GM23248 (cell line): Measurements from ENCODE around the gene ZNF69. TPM values are rescaled to one million over a fixed set of nuclear protein-coding genes. Genes with fewer than 3 reads are reported as not detected.
"Not testable (repeated sequence)": the region's sequence is repeated elsewhere in the genome, so short reads cannot be mapped to it uniquely, and the experiment has no call there.

Experiments used
- DNase-seq: peaks from one replicate; pipeline ENCODE4 v3.0.0-alpha.2; 2015
- H2AFZ ChIP-seq: fragments of 200-600 bp; sonication (generic); 2 replicates; pipeline ENCODE4 v1.6.1; 2016; ENCODE audit warnings: antibody characterized with exemption
- H3F3A ChIP-seq: fragments of 200-600 bp; sonication (generic); 2 replicates; pipeline ENCODE4 v1.6.1; 2016; ENCODE audit warnings: mild to moderate bottlenecking, antibody characterized with exemption, mixed run types; ENCODE audit not compliant: insufficient read depth
- H3K27ac ChIP-seq: fragments of 200-600 bp; sonication (generic); 2 replicates; pipeline ENCODE4 v1.5.1; 2016; ENCODE audit warnings: mild to moderate bottlenecking
- H3K27me3 ChIP-seq: fragments of 200-600 bp; sonication (generic); replicated peaks from 2 replicates; pipeline ENCODE4 v1.6.1; 2016; ENCODE audit warnings: mild to moderate bottlenecking; ENCODE audit not compliant: insufficient read depth
- H3K36me3 ChIP-seq: fragments of 200-600 bp; sonication (generic); 2 replicates; pipeline ENCODE4 v1.6.1; 2016; ENCODE audit warnings: low read depth, mild to moderate bottlenecking
- H3K4me1 ChIP-seq: fragments of 200-600 bp; sonication (generic); 2 replicates; pipeline ENCODE4 v1.6.1; 2016; ENCODE audit warnings: mild to moderate bottlenecking; ENCODE audit not compliant: insufficient read depth
- H3K4me2 ChIP-seq: fragments of 200-600 bp; sonication (generic); one replicate; pipeline ENCODE4 v1.6.1; 2016; ENCODE audit warnings: mild to moderate bottlenecking; ENCODE audit not compliant: unreplicated experiment
- H3K4me3 ChIP-seq: fragments of 200-600 bp; sonication (generic); 2 replicates; pipeline ENCODE4 v1.5.1; 2016; ENCODE audit warnings: mild to moderate bottlenecking
- H3K79me2 ChIP-seq: fragments of 200-600 bp; sonication (generic); 2 replicates; pipeline ENCODE4 v1.6.1; 2016; ENCODE audit warnings: mild to moderate bottlenecking; ENCODE audit not compliant: insufficient read depth
- H3K9ac ChIP-seq: fragments of 200-600 bp; sonication (generic); 2 replicates; pipeline ENCODE4 v1.6.1; 2016; ENCODE audit warnings: mild to moderate bottlenecking
- H3K9me2 ChIP-seq: fragments of 200-600 bp; sonication (generic); 2 replicates; pipeline ENCODE4 v1.6.1; 2016; ENCODE audit warnings: mixed run types, mild to moderate bottlenecking, moderate library complexity; ENCODE audit not compliant: insufficient read depth
- H3K9me3 ChIP-seq: fragments of 200-600 bp; sonication (generic); one replicate; pipeline ENCODE4 v1.6.1; 2017; ENCODE audit warnings: low read depth
- H4K20me1 ChIP-seq: fragments of 200-600 bp; sonication (generic); 2 replicates; pipeline ENCODE4 v1.6.0; 2016; ENCODE audit not compliant: insufficient read depth
- EZH2 ChIP-seq: fragments of 200-600 bp; sonication (generic); IDR thresholded peaks from 2 replicates; pipeline ENCODE4 v1.6.1; 2018; ENCODE audit warnings: antibody characterized with exemption, mild to moderate bottlenecking; ENCODE audit not compliant: insufficient read depth, poor library complexity, severe bottlenecking
- EZH2phosphoT487 ChIP-seq: fragments of 200-600 bp; sonication (generic); IDR thresholded peaks from 2 replicates; pipeline ENCODE4 v1.6.1; 2018; ENCODE audit warnings: antibody characterized with exemption, moderate library complexity, mild to moderate bottlenecking, low read depth; ENCODE audit not compliant: insufficient read depth
- WGBS, 2 experiments: methylation state at CpG; one replicate each; pipeline ENCODE4 v1.1.6; 2015 to 2017; ENCODE audit warnings: low lambda C conversion rate in 2 of 2, low coverage in 1 of 2; ENCODE audit errors: missing lambda C conversion rate in 2 of 2; 5-methylcytosine and 5-hydroxymethylcytosine counted together
- in situ Hi-C: fragments of 300-500 bp; cut with MboI; formaldehyde crosslinking; loops from 2 replicates; pipeline ENCODE4 v1.15.0; 2020
- polyA plus RNA-seq: library from polyadenylated mRNA; unstranded; fragments of >200 nt; fragmentation: Nextera tagmentation; extraction: Ambion mirVana; gene quantifications from 2 replicates; pipeline ENCODE4 v1.2.1, GENCODE V29; 2016
- total RNA-seq: library from RNA; depleted of rRNA; stranded (reverse); fragments of >200 nt; shearing (Covaris generic); gene quantifications from 2 replicates; pipeline ENCODE4 v1.2.3, GENCODE V29; 2014

The ZNF69 gene
- total and polyA plus RNA-seq, 2 experiments from 2014 or later: 5.3 to 6.8 TPM

DNA sequence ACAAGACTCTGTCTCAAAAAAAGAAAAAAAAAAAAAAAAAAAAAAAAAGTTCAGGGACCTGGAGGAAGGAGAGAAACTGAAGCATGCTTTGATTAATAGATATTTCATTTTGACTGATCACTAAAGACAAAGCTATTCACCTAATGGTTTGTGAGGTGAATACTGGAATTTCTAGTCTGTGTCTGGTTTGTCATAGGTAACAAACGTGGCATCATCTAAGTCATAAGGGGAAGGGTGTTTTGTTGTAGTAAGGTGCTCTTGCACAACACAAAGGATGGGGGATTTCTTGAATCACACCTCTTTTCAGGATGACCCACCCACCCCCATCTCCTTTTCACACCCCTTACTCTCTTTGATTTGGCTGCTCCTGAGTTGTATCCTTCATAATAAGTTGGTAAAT is 13.8 kb upstream of the ZNF69 start:
- H3K4me1 ChIP-seq: no peaks in the 10 kb centered on the region
- WGBS, 2 experiments: 100% methylated on average over 1 of the region's 1 CpG
- peaks cover 3% of the 10 kb centered on the region for H3K9me3 ChIP-seq
- no peak overlapping the region for H3K27ac ChIP-seq
- TF ChIP-seq EZH2 (no peak), EZH2phosphoT487 (no peak)
- no peak overlapping the region for H3K4me2 ChIP-seq
- peaks cover 12% of the 10 kb centered on the region for H3K36me3 ChIP-seq
- no peak overlapping the region for H3K9ac ChIP-seq
- no peaks in the 10 kb centered on the region for H3K79me2 ChIP-seq
- no peaks in the 10 kb centered on the region for H3K27me3 ChIP-seq
- H3K9me2 ChIP-seq: no peaks in the 10 kb centered on the region
- in situ Hi-C loops: no loop called here
- H2AFZ ChIP-seq: no peak overlapping the region
- H3F3A ChIP-seq: no peaks in the 10 kb centered on the region
- no peak overlapping the region for H3K4me3 ChIP-seq
- DNase-seq: no peak
- no peaks in the 10 kb centered on the region for H4K20me1 ChIP-seq

GRCh38 chr19:11879687-11880266 is 7.8 kb upstream of the ZNF69 start:
- H3K4me1 ChIP-seq, H3K27ac ChIP-seq, H3K36me3 ChIP-seq, H3K4me3 ChIP-seq, H3K27me3 ChIP-seq, H3K79me2 ChIP-seq, H3K9ac ChIP-seq, in situ Hi-C loops, H3F3A ChIP-seq, H3K9me2 ChIP-seq, H3K4me2 ChIP-seq, H4K20me1 ChIP-seq, H2AFZ ChIP-seq, H3K9me3 ChIP-seq: not testable (repeated sequence)
- WGBS, 2 experiments: 57 to 58% methylated on average over 16 of the region's 16 CpGs
- DNase-seq: peak; percentile 41

- no peak overlapping the region for H3K4me2 ChIP-seq
- no peak for DNase-seq
- no peak overlapping the region for H3K27ac ChIP-seq
- no peak overlapping the region for H3K4me3 ChIP-seq
- H3F3A ChIP-seq: no peaks in the 10 kb centered on the region
- no peaks in the 10 kb centered on the region for H3K9me2 ChIP-seq
- H3K27me3 ChIP-seq: no peaks in the 10 kb centered on the region
- H3K9ac ChIP-seq: no peak overlapping the region
- TF ChIP-seq EZH2 (no peak), EZH2phosphoT487 (no peak)
- H2AFZ ChIP-seq: no peak overlapping the region
- in situ Hi-C loops: no loop called here
- no peaks in the 10 kb centered on the region for H3K79me2 ChIP-seq
- H3K36me3 ChIP-seq: no peaks in the 10 kb centered on the region
- 68 to 71% methylated on average over 12 of the region's 12 CpGs for WGBS, 2 experiments
- no peaks in the 10 kb centered on the region for H4K20me1 ChIP-seq
- no peaks in the 10 kb centered on the region for H3K9me3 ChIP-seq
- H3K4me1 ChIP-seq: no peaks in the 10 kb centered on the region
Measured at GRCh38 chr19:11880598-11880997, 7.0 kb upstream of the ZNF69 start.

GRCh38 chr19:11881151-11881800 is 6.3 kb upstream of the ZNF69 start:
- 7 to 9% methylated on average over 10 of the region's 10 CpGs for WGBS, 2 experiments
- peak overlapping the region; percentile 51; the same call in 1 of the 2 replicates for H3K4me3 ChIP-seq
- peak overlapping the region; percentile 43; the same call in 1 of the 2 replicates for H2AFZ ChIP-seq
- H3F3A ChIP-seq: no peaks in the 10 kb centered on the region
- H3K4me1 ChIP-seq: no peaks in the 10 kb centered on the region
- peak overlapping the region; percentile 77 for H3K4me2 ChIP-seq
- no peak overlapping the region for H3K27ac ChIP-seq
- H3K27me3 ChIP-seq: no peaks in the 10 kb centered on the region
- H3K9me2 ChIP-seq: no peaks in the 10 kb centered on the region
- no peaks in the 10 kb centered on the region for H3K36me3 ChIP-seq
- in situ Hi-C loops: no loop called here
- peak; percentile 70 for DNase-seq
- no peak overlapping the region for H3K9ac ChIP-seq
- no peaks in the 10 kb centered on the region for H4K20me1 ChIP-seq
- no peaks in the 10 kb centered on the region for H3K9me3 ChIP-seq
- no peak for TF ChIP-seq EZH2
- TF ChIP-seq EZH2phosphoT487: no peak
- H3K79me2 ChIP-seq: no peaks in the 10 kb centered on the region
